DMS53 treated with DMSO at 0.1 percent for 48 hours (cell line): ENCODE measurements around the gene METTL1.
A peak's percentile ranks its signal among the peaks of the same experiment; 100 is the strongest.

Experiments
- DNase-seq: peaks from one replicate; lab custom pipeline; 2025; ENCODE audit not compliant: unreplicated experiment; lab: John Stamatoyannopoulos, UW

The METTL1 gene

GRCh38 chr12:57769594-57769993 is 2.3 kb downstream of the METTL1 start:
- DNase-seq: no peak

- no peak for DNase-seq
Measured at GRCh38 chr12:57767876-57768275, 4.0 kb downstream of the METTL1 start.

GRCh38 chr12:57767305-57767698 is 4.6 kb downstream of the METTL1 start:
- DNase-seq: no peak

- DNase-seq: peak; percentile 12
Measured at GRCh38 chr12:57766464-57767304, 5.2 kb downstream of the METTL1 start, which contains the start of gene CYP27B1. Gene CYP27B1 (minus strand): TSS chr12:57767078. CDS start chr12:57767041, 37 bp downstream.

- DNase-seq: peak; percentile 17
Measured at GRCh38 chr12:57765698-57766463, 6.0 kb downstream of the METTL1 start.

GRCh38 chr12:57765003-57765697 is 6.8 kb downstream of the METTL1 start:
- peak; percentile 46 for DNase-seq

GRCh38 chr12:57764662-57765002 is 7.3 kb downstream of the METTL1 start:
- peak; percentile 67 for DNase-seq

GRCh38 chr12:57763881-57764661 is 7.8 kb downstream of the METTL1 start:
- no peak for DNase-seq

- DNase-seq: no peak
Measured at GRCh38 chr12:57762463-57762862, 9.4 kb downstream of the METTL1 start.

- DNase-seq: no peak
Measured at GRCh38 chr12:57761391-57761998, 10.4 kb downstream of the METTL1 start.

GRCh38 chr12:57760347-57760982 is 11.4 kb downstream of the METTL1 start:
- DNase-seq: no peak

- peak; percentile 57 for DNase-seq
Measured at GRCh38 chr12:57759360-57759980, 12.4 kb downstream of the METTL1 start.

GRCh38 chr12:57758552-57759359 is 13.1 kb downstream of the METTL1 start:
- no peak for DNase-seq

- DNase-seq: no peak
Measured at GRCh38 chr12:57757771-57758170, 14.1 kb downstream of the METTL1 start.

GRCh38 chr12:57756406-57757341 is 15.2 kb downstream of the METTL1 start:
- no peak for DNase-seq

- no peak for DNase-seq
Measured at GRCh38 chr12:57755454-57756372, 16.2 kb downstream of the METTL1 start.

- DNase-seq: no peak
Measured at GRCh38 chr12:57755194-57755453, 16.8 kb downstream of the METTL1 start.
